MM.1S (cell line): Measurements from ENCODE around the gene ADD1.

Experiments used
- DNase-seq: peaks from one replicate; pipeline ENCODE4 v3.0.0-alpha.2; 2015
- H2AFZ ChIP-seq: fragments of 300-600 bp; sonication (generic); 2 replicates; pipeline ENCODE4 v1.6.0; 2016; ENCODE audit warnings: antibody characterized with exemption, low read length
- H3F3A ChIP-seq: fragments of 300-600 bp; sonication (generic); 2 replicates; pipeline ENCODE4 v1.6.1; 2016; ENCODE audit warnings: mild to moderate bottlenecking, antibody characterized with exemption, low read length, moderate library complexity, mixed read lengths; ENCODE audit not compliant: insufficient read depth
- H3K27ac ChIP-seq: fragments of 300-600 bp; sonication (generic); 2 replicates; pipeline ENCODE4 v1.5.1; 2016; ENCODE audit warnings: mild to moderate bottlenecking, low read length
- H3K27me3 ChIP-seq: fragments of 300-600 bp; sonication (generic); replicated peaks from 2 replicates; pipeline ENCODE4 v1.6.0; 2016; ENCODE audit warnings: low read length; ENCODE audit not compliant: insufficient read depth
- H3K36me3 ChIP-seq: fragments of 300-600 bp; sonication (generic); replicated peaks from 2 replicates; pipeline ENCODE4 v1.6.1; 2016; ENCODE audit warnings: mild to moderate bottlenecking, low read length, mixed read lengths; ENCODE audit not compliant: insufficient read depth
- H3K4me1 ChIP-seq: fragments of 300-600 bp; sonication (generic); 2 replicates; pipeline ENCODE4 v1.6.1; 2016; ENCODE audit warnings: low read length, mixed read lengths
- H3K4me2 ChIP-seq: fragments of 300-600 bp; sonication (generic); 2 replicates; pipeline ENCODE4 v1.6.0; 2016; ENCODE audit warnings: low read depth, low read length
- H3K4me3 ChIP-seq: fragments of 300-600 bp; sonication (generic); 2 replicates; pipeline ENCODE4 v1.5.1; 2016; ENCODE audit warnings: low read length, mixed read lengths
- H3K79me2 ChIP-seq: fragments of 300-600 bp; sonication (generic); 2 replicates; pipeline ENCODE4 v1.6.1; 2016; ENCODE audit warnings: mixed run types, low read length, mixed read lengths
- H3K9ac ChIP-seq: fragments of 300-600 bp; sonication (generic); 2 replicates; pipeline ENCODE4 v1.6.1; 2016; ENCODE audit warnings: low read length, mixed read lengths
- H3K9me2 ChIP-seq: fragments of 300-600 bp; sonication (generic); replicated peaks from 2 replicates; pipeline ENCODE4 v1.6.1; 2016; ENCODE audit warnings: mild to moderate bottlenecking, low read length, mixed read lengths; ENCODE audit not compliant: insufficient read depth
- H3K9me3 ChIP-seq: fragments of 300-600 bp; sonication (generic); replicated peaks from 2 replicates; pipeline ENCODE4 v1.6.1; 2016; ENCODE audit warnings: mild to moderate bottlenecking, low read length, mixed read lengths; ENCODE audit not compliant: insufficient read depth
- H4K20me1 ChIP-seq: fragments of 300-600 bp; sonication (generic); 2 replicates; pipeline ENCODE4 v1.6.1; 2016; ENCODE audit warnings: mild to moderate bottlenecking, low read length, moderate library complexity, mixed read lengths; ENCODE audit not compliant: insufficient read depth
- CTCF ChIP-seq: fragments of 300-600 bp; sonication (generic); IDR thresholded peaks from 2 replicates; pipeline ENCODE4 v1.5.1; 2016; ENCODE audit warnings: antibody characterized with exemption, low read length, mixed read lengths
- EZH2 ChIP-seq: fragments of 300-600 bp; sonication (generic); optimal IDR thresholded peaks from 2 replicates; pipeline ENCODE3; 2017; ENCODE audit warnings: low read depth, mild to moderate bottlenecking, antibody characterized with exemption, low read length, mixed read lengths
- EZH2phosphoT487 ChIP-seq: fragments of 300-600 bp; sonication (generic); IDR thresholded peaks from 2 replicates; pipeline ENCODE4 v1.6.1; 2018; ENCODE audit warnings: antibody characterized with exemption, low read length

The ADD1 gene

DNA sequence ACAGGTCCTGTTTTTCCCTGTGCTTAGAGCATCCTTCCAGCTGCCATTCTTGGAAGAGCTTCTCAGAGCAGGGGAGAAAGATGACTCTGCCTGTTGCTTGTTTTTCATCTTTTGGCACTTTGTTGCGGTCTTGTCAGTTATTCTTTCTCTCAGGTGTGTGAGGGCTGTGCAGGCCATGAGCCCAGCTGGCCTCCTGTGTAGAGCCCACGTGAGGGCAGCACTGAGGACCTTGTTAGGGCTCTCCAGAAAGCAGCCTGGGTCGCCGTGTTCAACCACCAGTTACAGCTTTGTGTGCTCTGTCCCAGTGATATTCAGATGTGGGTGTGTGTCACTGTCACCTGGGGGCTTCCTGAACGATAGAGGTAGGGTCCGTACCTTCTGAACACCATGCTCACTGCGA is 66.8 kb downstream of the ADD1 start:
- no peaks in the 10 kb centered on the region for H3K79me2 ChIP-seq
- no peaks in the 10 kb centered on the region for H3K36me3 ChIP-seq
- H3K27me3 ChIP-seq, result no peaks in the 10 kb centered on the region
- no peak overlapping the region for H3K4me2 ChIP-seq
- H3K9ac ChIP-seq, result no peak overlapping the region
- no peak overlapping the region for H3K27ac ChIP-seq
- H3F3A ChIP-seq, result no peaks in the 10 kb centered on the region
- TF ChIP-seq EZH2 (no peak), CTCF (no peak), EZH2phosphoT487 (no peak)
- no peak for DNase-seq
- H3K4me1 ChIP-seq, result no peaks in the 10 kb centered on the region
- no peak overlapping the region for H2AFZ ChIP-seq
- H4K20me1 ChIP-seq, result no peaks in the 10 kb centered on the region
- no peak overlapping the region for H3K4me3 ChIP-seq
- H3K9me2 ChIP-seq, result no peaks in the 10 kb centered on the region
- H3K9me3 ChIP-seq, result no peaks in the 10 kb centered on the region

DNA sequence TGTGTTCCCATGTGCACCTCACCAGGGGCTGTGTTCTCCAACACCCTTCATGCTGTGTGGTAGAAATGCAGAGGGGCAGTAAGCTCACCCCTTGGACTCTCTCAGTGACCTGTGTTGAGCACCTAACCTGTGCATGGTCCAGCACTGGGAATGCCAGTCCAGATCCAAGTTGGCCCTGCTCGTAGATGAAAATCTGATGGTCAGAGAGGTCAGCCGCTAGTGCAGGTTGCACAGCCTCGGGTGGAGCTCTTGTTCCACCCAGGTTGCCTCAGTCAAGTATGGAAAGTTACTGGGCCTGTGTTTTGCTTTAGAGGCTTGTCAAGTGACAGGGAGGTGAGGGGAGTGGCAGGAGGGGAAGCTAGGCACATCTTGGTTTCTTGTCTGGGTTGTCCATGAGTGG is 68.2 kb downstream of the ADD1 start:
- H3K4me1 ChIP-seq, result no peaks in the 10 kb centered on the region
- H3K4me2 ChIP-seq, result no peak overlapping the region
- no peaks in the 10 kb centered on the region for H3K79me2 ChIP-seq
- no peak overlapping the region for H3K4me3 ChIP-seq
- no peaks in the 10 kb centered on the region for H3K9me2 ChIP-seq
- H3K9ac ChIP-seq, result no peak overlapping the region
- no peaks in the 10 kb centered on the region for H3K9me3 ChIP-seq
- no peaks in the 10 kb centered on the region for H3F3A ChIP-seq
- no peaks in the 10 kb centered on the region for H4K20me1 ChIP-seq
- H3K36me3 ChIP-seq, result no peaks in the 10 kb centered on the region
- TF ChIP-seq EZH2, result no peak
- no peak overlapping the region for H3K27ac ChIP-seq
- H3K27me3 ChIP-seq, result no peaks in the 10 kb centered on the region
- no peak overlapping the region for H2AFZ ChIP-seq
- no peak for DNase-seq

- Histone ChIP-seq H3K4me1 (no peaks in the 10 kb centered on the region), H3K79me2 (no peaks in the 10 kb centered on the region), H3K36me3 (no peaks in the 10 kb centered on the region), H4K20me1 (no peaks in the 10 kb centered on the region), H3K4me3 (no peak overlapping the region), H3K9me3 (no peaks in the 10 kb centered on the region), H3F3A (no peaks in the 10 kb centered on the region), H2AFZ (no peak overlapping the region), H3K9ac (no peak overlapping the region), H3K27ac (no peak overlapping the region), H3K27me3 (no peaks in the 10 kb centered on the region), H3K4me2 (no peak overlapping the region), H3K9me2 (no peaks in the 10 kb centered on the region)
- DNase-seq, result no peak
- no peak for TF ChIP-seq CTCF
- TF ChIP-seq EZH2phosphoT487, result no peak
- TF ChIP-seq EZH2, result no peak
These were observed 69.5 kb downstream of the ADD1 start for GRCh38 chr4:2913168-2913567.

DNA sequence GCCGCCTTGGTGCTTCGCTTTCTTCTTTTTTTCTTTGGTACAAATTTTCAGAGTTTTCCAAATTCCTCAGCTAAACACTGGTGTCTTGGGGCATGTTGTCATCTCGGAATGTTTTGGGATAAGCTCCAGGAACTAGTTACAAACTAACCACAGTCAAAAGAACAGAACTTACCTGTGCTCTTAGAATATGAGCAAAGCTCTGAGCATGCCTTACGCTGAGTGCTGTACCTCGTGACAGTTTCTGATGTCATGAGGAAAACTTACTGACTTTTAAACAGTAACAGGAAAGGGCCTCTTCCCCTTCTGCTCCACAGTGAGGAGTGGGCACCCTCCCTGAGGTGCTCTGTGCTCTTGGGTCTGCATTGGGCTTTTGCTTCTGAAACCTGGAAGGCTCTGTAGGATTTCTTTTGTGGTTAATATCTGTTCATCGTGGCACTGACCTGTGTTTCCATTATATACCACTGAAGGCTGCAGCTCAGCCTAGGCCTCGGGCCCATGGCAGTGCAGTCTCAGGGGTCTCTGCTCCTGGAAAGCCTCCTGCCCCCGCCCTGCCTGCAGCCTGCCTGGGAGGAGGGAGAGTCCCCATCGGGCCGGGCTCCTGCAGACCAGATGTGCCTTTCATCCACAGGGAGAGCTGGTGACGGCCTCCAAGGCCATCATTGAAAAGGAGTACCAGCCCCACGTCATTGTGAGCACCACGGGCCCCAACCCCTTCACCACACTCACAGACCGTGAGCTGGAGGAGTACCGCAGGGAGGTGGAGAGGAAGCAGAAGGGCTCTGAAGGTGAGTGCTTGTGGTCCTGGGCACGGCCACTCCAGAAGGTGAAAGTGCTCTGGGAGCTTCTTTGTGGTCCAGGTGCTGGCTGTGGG is 70.8 kb downstream of the ADD1 start:
- Histone ChIP-seq H3K36me3 (no peaks in the 10 kb centered on the region), H4K20me1 (no peaks in the 10 kb centered on the region)

More for the DNA sequence above, 70.8 kb downstream of the ADD1 start:
- no peaks in the 10 kb centered on the region for H3K9me2 ChIP-seq
- TF ChIP-seq CTCF (no peak), EZH2 (no peak), EZH2phosphoT487 (no peak)
- H3F3A ChIP-seq, result no peaks in the 10 kb centered on the region
- H3K79me2 ChIP-seq, result no peaks in the 10 kb centered on the region
- no peak overlapping the region for H3K9ac ChIP-seq
- H3K9me3 ChIP-seq, result no peaks in the 10 kb centered on the region
- no peak for DNase-seq
- H3K4me3 ChIP-seq, result no peak overlapping the region
- no peaks in the 10 kb centered on the region for H3K27me3 ChIP-seq
- H3K4me2 ChIP-seq, result no peak overlapping the region
- H3K4me1 ChIP-seq, result no peaks in the 10 kb centered on the region
- H3K27ac ChIP-seq, result no peak overlapping the region
- no peak overlapping the region for H2AFZ ChIP-seq
